Measurements from ENCODE around the gene HCRT. TPM values are rescaled to one million over a fixed set of nuclear protein-coding genes. Genes with fewer than 3 reads are reported as not detected.

The HCRT gene
- total and polyA plus RNA-seq, 2 of the 8 experiments (the other 6 are each of a cell fraction or from before 2014, with no cell fraction given), result not detected

DNA sequence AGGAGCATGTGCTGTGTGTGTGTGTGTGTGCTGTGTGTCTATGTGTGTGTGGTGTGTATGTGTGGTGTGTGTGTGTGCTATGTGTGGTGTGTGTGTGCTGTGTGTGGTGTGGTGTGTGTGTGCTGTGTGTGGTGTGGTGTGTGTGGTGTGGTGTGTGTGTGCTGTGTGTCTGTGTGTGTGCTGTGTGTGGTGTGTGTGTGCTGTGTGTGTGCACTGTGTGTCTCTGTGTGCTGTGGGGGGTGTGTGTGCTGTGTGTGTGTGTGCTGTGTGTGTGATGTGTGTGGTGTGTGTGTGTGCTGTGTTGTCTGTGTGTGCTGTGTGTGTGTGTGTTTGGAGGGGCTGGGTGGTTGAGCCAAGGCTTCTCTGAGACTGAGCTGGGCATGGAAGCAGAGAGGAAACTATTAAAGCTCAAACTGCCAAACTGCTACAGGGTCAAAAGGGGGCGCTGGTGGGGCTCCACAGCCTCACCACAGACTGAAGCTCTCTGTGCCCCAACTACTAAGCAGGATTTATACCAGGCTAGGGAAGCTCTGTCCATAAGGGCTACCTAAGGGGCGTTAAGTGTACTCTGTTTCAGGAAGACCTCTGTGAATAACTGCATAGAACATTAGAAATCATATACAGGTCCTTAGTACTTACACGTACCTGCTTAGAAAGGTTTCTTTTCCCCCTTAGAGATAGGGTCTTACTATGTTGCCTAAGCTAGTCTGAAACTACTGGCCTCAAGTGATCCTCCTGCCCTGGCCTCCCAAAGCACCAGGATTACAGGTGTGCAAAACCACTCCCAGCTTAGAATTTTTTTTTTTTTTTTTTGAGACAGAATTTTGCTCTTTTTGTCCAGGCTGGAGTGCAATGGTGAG, 36.9 kb upstream of the HCRT start:
- Histone ChIP-seq H3K27me3 (replicated peaks in 1 of 4; ENCODE audit: control insufficient read depth in 3 of 4, extremely low read depth in 1 of 4, insufficient read depth in 3 of 4, low read length in 3 of 4) (no peaks in the 10 kb centered on the region), H3K79me1 (ENCODE audit: low read depth, low read length) (no peaks in the 10 kb centered on the region), H3K18ac (ENCODE audit: extremely low read depth, low read length) (no peak overlapping the region), H3K9ac (replicated peaks in 1 of 4; ENCODE audit: extremely low read depth in 1 of 4, low read depth in 3 of 4, low read length in 3 of 4) (no peak overlapping the region), H3K4me2 (ENCODE audit: insufficient read depth in 1 of 2, low read depth in 2 of 2, low read length in 2 of 2) (no peak overlapping the region), H2AFZ (ENCODE audit: low read length) (no peak overlapping the region), H2BK5ac (ENCODE audit: low read depth, low read length) (no peak overlapping the region; the same call in 1 of the 2 replicates), H4K91ac (replicated peaks; ENCODE audit: insufficient read length, low read length) (peak overlapping the region; percentile 70), H2AK5ac (ENCODE audit: low read depth, low read length) (no peak overlapping the region; the same call in 1 of the 2 replicates), H2BK15ac (ENCODE audit: low read length) (0 out of 2 replicates have a peak overlapping the region, but pooled peaks have one; percentile 20), H3K36me3 (ENCODE audit: control insufficient read depth in 2 of 4, insufficient read depth in 4 of 4, low read length in 3 of 4) (peaks cover 5 to 25% (median 14%) of the 10 kb centered on the region in 4 experiments), H3K23ac (ENCODE audit: insufficient read length) (no peak overlapping the region), H4K8ac (ENCODE audit: extremely low read depth, insufficient read depth, low read length) (no peak overlapping the region), H3K4ac (replicated peaks; ENCODE audit: insufficient read length, low read depth, low read length) (no peak overlapping the region), H3K4me1 (replicated peaks in 1 of 4; ENCODE audit: control insufficient read depth in 3 of 4, insufficient read depth in 4 of 4, low read length in 3 of 4) (no peaks in the 10 kb centered on the region), H3K27ac (ENCODE audit: low read depth, low read length) (no peak overlapping the region), H3K56ac (replicated peaks; ENCODE audit: insufficient read length, low read depth, low read length) (peak overlapping the region; percentile 95), H3K23me2 (ENCODE audit: low read depth, low read length) (peaks cover 4% of the 10 kb centered on the region; the same call in 1 of the 2 replicates), H3K4me3 (ENCODE audit: extremely low read depth in 1 of 4, insufficient read depth in 2 of 4, low read depth in 3 of 4, low read length in 4 of 4) (no peak overlapping the region), H2BK120ac (replicated peaks; ENCODE audit: low read depth, low read length) (no peak overlapping the region), H4K20me1 (replicated peaks in 1 of 2; ENCODE audit: control insufficient read depth in 1 of 2, insufficient read depth in 2 of 2, low read length in 2 of 2) (peaks cover 2 to 4% of the 10 kb centered on the region in 2 experiments), H3K79me2 (ENCODE audit: control insufficient read depth in 1 of 2, insufficient read depth in 2 of 2, low read length in 2 of 2) (no peaks in the 10 kb centered on the region), H2BK12ac (ENCODE audit: low read depth, low read length) (peak overlapping the region; percentile 52; the same call in 1 of the 2 replicates), H2BK20ac (ENCODE audit: low read length) (no peak overlapping the region), H4K5ac (ENCODE audit: insufficient read length, low read depth, low read length) (no peak overlapping the region), H3K9me3 (ENCODE audit: insufficient read depth in 2 of 2, low read depth in 1 of 2, low read length in 1 of 2) (no peaks in the 10 kb centered on the region), H3K14ac (ENCODE audit: insufficient read length) (no peak overlapping the region)
- POLR2A ChIA-PET (ENCODE audit: partially characterized antibody), result interaction anchor here (0.9 to 1.2 kb wide), 2 partner anchors 33 to 79 kb away, joined by 3 to 4 read pairs; no protein-coding TSS in a partner anchor
- FAIRE-seq, result no peak
- 51% methylated on average over 3 of the region's 3 CpGs; no CpG with 5 or more reads in 1 of the 2 experiments for WGBS, 2 experiments (ENCODE audit: extremely low coverage in 1 of 2, insufficient coverage in 1 of 2, insufficient read length in 1 of 2, insufficient replicate concordance in 2 of 2, low coverage in 1 of 2, low lambda C conversion rate in 2 of 2, missing lambda C conversion rate in 1 of 2)
- peak; percentile 15 to 59 for DNase-seq (ENCODE audit: low read depth in 1 of 2, low spot score in 2 of 2)
- CTCF ChIA-PET (ENCODE audit: partially characterized antibody), result interaction anchor here (0.5 to 4.5 kb wide), 70 partner anchors 9 to 399 kb away, joined by 3 to 56 read pairs (median 4); partner anchors contain the start of genes GHDC, STAT5A and STAT5B
- TF ChIP-seq RXRA (IDR thresholded peaks at IDR 0.05; ENCODE audit: insufficient read depth, low read depth, low read length) (0 out of 2 replicates have a peak, but pooled peaks have one; percentile 11), NANOG (IDR thresholded peaks at IDR 0.05; ENCODE audit: insufficient read depth, low read depth, low read length, poor library complexity, severe bottlenecking) (no peak), YY1 (IDR thresholded peaks at IDR 0.05; ENCODE audit: low read depth, low read length) (0 out of 2 replicates have a peak, but pooled peaks have one; percentile 29), BCL11A (IDR thresholded peaks at IDR 0.05; ENCODE audit: low read depth in 2 of 2, low read length in 2 of 2) (no peak), FOSL1 (IDR thresholded peaks at IDR 0.05; ENCODE audit: insufficient read depth, low read depth, low read length) (no peak), GTF2F1 (IDR thresholded peaks at IDR 0.05; ENCODE audit: borderline replicate concordance, low read depth, low read length) (no peak), RAD21 (IDR thresholded peaks at IDR 0.05 in 1 of 2, conservative IDR thresholded peaks at IDR 0.05 in 1 of 2; ENCODE audit: low read depth in 2 of 2, low read length in 2 of 2) (peak; percentile 85 to 88), SRF (IDR thresholded peaks at IDR 0.05; ENCODE audit: low read depth, low read length) (no peak), BACH1 (IDR thresholded peaks at IDR 0.05; ENCODE audit: low read length) (no peak)

Measured in H1 (cell line).